CD4-positive, alpha-beta T cell treated with Interleukin-6 at 100 ng/mL for 8 hours (primary cell): ENCODE results near the gene SPIN1.

Experiments
- DNase-seq: peaks from one replicate; pipeline ENCODE4 v3.0.0-alpha.2; 2020; ENCODE audit warnings: mixed read lengths, low spot score

The SPIN1 gene

DNA sequence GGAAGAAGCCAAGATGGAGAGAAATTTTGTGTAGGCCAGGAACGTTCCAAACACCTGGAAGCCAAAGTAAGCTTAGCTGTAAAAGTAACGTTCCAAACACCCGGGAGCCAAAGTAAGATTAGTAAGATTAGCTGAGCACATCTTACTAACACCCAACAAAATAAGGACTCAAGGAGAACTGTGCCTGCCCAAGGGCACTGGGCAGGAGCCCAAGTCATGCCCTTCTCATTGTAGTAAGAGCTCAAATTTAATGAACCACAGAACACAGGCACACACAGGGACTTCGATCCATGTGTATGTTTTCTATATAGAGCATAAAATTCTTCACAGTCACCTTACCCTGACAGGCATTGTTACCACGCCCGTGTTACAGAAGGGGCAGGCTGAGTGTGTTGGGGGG lies 110.6 kb downstream of the SPIN1 start:
- no peak for DNase-seq

DNA sequence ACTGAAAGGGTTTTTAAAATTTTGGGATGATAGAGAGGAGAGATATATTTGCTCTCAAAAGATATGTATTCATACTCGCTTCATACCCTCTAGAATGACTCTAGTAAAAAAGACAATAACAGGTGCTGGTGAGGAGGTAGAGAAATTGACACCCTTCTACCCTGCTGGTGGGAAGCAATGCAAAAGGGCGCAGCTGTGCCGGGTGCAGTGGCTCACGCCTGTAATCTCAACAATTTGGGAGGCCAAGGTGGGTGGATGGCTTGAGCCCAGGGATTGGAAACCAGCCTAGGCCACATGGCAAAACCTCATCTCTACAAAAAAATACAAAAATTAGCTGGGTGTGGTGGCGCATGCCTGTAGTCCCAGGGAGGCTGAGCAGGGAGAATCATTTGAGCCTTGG lies 112.8 kb downstream of the SPIN1 start:
- DNase-seq, result no peak

DNA sequence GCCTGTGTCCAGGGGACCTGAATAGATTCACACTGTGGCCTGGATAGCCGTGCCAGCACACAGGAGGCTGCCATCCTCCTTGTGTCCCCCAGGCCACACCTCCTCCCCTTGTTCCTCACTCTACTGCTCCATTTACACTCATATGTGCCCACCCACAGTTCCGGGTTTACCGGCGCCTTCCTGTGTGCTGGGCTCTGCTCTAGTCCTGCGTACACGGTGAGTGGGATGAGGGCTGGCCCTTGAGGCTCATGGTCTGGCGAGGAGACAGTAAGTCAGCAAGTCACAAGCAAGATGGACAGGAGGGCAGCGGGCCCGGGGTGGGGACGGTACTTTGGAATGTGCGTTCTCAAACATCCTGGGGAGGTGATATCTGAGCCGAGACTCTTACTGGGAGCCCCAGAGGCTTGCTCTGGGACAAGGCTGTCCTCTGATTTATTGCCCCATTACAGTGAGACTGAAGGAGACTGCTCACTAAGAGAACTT lies 114.3 kb downstream of the SPIN1 start:
- no peak for DNase-seq

DNA sequence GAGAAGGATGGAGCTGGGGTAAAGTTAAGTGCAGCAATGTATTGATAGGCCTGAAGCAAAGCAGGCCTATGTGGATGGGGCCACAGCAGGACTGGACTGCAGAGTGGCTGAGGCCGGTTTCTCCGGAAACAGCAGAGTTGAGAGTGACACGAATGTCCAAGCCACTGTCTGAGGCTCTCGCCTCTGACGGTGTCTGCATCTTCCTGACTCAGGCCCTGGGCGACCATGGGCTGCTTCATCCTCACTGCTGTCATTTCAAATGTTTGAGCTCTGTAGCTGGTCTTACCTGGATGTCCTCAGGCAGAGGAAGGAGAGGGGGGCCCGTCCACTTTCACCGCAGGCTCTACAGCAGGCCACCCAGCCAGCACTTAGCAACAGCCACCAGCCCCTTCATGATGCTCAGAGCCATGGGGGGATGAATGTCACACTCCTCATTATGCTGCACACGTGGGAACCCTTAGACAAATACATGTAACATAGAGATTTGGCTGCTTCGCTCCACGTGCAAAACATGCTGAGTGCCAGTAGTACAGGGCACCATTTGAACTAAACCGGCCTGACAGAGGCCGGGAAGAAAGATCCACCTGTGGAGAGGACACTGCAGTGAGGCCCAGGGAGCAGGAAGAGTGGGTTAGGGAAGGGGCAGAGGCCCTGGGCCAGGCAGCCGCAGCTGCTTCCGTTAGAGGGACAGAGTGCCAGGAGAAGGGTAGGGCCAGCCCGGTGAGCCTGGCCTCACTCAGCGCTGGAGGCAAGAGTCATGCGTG lies 115.0 kb downstream of the SPIN1 start:
- no peak for DNase-seq

DNA sequence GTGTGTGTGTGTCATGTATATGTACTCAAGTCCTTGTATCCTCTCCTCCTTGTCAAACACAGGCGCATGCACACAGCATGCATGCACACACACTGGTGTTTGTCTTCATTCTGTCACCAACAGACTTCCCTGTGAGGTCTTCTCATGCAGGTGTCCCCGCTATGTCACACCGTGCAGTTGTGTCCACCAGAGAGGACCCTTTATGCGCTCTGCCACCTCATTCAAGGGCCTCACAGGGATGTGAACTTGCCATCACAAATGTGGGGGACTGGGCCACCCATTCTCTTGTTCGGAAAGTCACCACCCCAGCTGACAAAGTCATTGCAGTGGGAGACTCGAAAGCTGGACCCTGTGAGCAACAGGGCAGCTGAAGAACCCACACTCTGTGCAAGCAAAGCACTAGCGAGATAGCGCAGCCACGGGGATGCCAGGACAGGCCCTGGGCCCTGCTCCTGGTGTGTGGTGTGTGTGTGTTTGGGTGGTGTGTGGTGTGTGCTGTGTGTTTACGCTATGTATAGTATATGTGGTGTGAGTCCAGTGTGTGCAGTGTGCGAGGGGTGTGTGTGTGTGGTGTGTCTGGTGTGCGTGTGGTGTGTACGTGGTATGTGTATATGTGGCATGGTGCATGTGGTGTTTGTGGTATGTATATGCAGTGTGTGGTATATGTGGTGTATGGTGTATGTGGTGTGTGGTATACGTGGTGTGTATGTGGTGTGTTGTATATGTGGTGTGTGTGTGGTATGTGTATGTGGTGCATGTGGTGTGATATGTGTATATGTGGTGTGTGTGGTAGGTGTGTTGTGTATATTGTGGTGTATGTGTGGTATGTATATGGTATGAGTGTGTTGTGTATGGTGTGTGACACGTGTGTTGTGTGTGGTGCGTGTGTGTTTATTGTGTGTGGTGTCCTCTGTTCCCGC lies 115.9 kb downstream of the SPIN1 start:
- no peak for DNase-seq

DNA sequence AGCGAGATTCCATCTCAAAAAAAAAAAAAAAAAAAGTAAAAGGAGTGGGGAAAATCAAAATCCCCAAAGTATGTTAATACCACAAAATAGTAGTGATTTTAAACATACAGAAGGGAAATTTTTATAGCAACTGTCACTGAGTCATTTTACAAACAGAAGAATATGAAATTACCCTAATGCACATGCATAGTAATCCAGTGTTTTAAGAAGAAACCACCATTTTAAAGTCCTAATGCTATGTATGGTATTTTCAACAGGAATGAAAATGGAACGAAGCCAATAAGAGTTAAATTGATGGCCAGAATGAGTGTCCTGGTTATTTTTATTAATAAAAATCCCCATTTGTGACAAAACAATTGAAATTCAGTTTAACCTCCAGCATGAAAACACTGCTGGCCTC lies 120.1 kb downstream of the SPIN1 start:
- no peak for DNase-seq

DNA sequence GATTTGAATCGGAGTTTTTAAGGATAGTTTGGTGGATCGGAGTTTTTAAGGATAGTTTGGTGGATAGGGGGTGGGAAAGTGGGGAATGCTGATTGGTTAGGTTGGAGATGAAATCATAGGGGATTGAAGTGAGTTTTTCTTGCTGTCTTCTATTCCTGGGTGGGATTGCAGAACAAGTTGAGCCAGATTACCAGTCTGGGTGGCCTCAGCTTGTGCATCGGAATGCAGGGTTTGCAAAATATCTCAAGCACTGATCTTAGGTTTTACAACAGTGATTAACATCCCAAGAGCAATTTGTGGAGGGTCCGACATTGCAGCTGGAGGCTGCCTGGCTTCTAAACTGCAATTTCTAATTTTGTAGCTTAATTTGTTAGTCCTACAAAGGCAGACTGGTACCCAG lies 123.7 kb downstream of the SPIN1 start:
- no peak for DNase-seq

DNA sequence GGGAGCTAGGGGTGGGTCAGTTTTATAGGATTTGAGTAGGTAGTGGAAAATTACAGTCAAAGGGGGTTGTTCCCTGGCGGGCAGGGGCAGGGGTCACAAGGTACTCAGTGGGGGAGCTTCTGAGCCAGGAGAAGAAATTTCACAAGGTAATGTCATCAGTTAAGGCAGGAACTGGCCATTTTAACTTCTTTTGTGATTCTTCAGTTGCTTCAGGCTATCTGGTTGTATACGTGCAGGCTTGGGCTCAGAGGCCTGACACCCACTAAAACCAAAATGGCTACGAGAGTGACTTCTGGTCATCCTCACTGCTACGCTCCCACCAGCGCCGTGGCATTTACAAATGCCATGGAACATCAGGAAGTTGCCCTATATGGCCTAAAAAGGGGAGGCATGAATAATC lies 126.0 kb downstream of the SPIN1 start:
- no peak for DNase-seq

DNA sequence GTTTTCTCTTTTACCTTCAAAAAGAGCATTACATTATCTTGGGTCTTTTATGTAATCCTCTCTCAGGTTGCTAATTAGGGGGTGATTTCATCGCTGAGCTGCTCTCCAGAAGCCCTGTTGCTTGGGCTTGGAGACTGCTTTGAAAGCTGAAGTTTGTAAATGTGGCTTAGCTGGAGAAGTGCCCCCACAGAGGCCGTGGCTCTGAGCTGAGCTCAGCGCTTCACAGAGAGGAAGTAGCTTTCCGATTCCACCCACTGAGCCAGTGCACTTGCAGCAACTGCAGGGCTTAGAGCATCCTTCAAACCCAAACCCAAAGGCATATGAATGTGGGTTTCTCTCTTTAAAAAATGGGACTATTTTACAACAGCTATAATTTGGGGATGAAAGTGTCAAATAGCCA lies 133.1 kb downstream of the SPIN1 start:
- no peak for DNase-seq

DNA sequence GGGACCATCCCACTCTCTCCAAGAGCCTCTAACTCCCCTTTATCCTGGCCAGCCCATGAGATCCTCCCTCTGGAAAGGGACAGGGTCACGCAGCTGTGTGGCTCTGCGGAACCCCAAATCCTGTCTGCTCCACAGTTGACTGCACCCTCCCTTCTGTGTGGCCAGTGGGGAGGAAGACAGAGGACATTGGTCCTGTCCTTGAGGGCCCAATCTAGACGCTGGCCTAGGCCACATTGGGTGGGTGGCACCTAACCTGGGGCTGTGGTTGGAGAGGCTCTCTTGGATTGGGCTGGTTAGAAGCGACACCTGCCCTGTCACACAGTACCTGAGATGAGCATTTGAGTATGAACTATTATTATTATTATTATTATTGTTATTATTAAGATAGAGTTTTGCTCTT lies 134.1 kb downstream of the SPIN1 start:
- DNase-seq, result no peak

DNA sequence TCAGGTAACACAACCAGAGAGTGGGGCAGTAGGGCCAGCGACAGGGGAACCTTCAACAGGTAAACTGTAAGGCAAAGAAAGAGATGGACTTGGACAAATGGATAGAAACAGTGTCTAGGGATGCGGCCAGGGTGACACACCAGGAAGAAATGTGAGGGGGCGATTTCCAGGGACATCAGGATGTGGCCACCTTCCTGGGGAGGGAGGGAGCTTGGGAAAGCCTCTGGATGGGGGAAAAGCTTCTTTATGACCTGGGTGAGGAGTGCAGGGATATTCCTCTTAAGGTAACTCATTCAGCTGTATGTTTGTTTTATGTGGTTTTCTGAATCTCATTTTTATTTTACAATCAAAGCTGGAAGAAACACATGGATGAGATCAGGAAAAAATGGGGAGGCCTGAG lies 134.8 kb downstream of the SPIN1 start:
- DNase-seq, result no peak

DNA sequence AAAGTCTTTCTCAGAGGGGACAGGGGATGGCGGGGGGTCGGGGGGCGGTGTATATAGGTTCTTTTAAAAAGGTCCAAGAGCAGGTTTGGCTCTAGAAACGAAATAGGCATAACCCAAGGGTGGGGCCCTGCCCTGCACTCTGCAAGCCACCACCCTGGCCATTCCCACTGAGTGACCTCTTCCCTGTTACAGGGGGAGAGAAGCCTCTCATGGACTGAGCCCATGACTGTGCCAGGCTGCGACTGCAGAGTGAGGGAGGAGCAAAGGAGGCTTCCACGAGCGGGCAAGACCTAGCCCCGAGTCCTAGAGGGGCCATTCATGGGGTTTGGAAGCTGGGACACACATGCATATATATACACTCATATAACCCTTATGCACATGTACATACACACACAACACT lies 136.7 kb downstream of the SPIN1 start:
- DNase-seq, result no peak

DNA sequence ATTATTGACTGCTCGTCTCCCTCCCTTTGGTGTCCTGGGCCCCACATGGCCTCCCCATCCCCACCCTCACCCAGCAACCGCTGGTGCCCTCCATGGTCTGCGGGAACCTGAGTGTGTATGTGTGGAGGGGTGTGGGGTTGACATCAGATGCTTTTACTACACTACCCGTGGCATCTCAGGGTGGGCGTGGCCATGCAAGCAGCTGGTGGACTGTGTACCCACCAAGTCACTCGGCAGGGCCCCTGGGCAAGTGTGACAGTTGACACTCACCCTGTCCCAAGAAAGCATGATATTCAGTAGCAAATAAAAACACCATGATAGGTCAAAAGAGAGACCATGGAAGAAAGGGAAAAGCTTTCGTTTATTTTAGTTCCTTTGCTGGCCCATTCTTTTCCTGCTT lies 139.4 kb downstream of the SPIN1 start:
- DNase-seq, result no peak
